NCI-H187 (cell line): Measurements from ENCODE around the gene EGFL7.

Experiments
- DNase-seq, 2 experiments: peaks; one replicate each; lab custom pipeline; 2025; lab: John Stamatoyannopoulos, UW

The EGFL7 gene

GRCh38 chr9:136686794-136687711 is 24.3 kb downstream of the EGFL7 start, which contains the start of gene AGPAT2:
Gene AGPAT2, minus strand, starts transcription at chr9:136687457. Its CDS starts 100 bp downstream, at chr9:136687357.
- DNase-seq: no peak

DNA sequence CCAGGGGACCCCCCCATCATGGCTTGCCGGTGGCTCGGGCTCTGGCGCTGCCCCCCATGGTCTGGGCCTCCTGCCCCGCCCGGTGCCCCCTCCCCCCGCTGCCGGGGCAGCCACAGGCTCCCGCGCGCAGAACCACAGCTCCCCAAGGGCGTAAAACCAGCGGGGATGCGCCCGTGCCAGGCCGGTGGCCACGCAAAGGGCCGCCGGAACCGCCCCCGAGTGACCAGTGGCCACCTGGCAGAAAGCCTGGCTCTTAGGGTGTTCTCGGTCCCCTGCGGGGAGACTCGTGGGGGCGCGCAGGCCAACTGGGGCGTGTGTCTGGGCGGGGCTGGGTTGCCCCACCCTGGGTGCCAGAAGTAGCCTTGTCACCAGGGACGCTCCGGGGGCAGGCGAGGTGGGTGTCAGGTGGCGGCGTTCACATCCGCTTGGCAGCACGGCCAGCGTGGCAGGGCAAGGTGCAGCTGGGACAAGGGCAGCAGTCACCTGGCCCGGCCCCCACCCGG is 25.1 kb downstream of the EGFL7 start:
- DNase-seq: no peak

DNA sequence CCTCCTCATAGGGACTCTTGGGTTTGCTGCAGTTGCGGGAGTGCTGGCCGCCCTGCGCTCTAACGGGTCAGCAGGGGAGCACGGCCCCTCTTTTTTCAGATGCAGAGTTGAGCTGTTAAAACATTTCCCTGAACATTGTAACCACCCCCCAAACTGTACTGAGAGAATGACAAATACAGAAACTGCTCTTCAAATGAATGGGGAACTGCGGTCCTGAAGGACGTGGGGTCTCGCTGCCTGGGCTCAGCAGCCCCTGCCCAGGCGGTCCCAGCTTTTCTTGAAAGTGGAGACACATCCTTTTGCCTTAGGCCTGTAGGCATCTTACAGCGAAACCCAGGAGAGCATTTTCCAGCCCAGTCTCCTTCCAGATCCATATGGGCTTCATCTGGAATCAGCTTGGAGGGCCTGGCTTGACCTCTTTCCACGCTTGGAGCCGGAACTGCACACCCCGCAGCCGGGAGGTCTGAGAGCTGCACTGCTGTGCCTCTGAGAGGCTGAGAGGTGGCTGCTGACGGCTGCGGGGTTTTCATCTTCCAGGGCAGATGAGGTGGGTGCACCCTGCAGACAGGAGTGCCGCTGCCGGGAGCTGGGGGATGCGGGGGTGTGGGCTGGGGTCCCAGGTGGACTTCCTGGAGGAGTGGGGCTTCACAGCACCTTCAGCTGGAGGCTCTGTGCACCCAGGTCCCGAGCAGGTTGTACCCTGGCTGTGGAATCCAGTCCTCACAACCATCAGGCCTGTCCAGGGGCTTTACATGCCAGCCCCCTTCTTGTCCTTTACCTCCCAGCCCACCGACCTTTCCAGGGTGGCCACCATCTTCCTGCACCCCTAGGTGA is 25.8 kb downstream of the EGFL7 start:
- DNase-seq: no peak

DNA sequence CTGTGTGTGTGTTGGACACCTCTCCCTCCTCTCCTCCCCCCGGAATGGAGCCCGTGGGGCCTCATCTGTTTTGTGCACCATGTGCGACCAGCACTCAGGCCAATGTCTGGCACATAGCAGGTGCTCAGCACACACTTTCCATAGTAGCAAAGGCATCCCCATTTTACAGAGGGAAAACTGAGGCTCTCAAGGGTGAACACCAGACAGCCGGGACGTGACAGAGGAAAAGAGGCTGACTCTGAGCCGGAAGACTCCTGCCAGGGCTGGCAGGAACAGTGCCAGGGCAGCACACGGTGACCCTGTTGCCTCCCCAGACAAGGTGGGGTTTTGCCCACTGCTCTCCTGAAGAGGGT is 26.4 kb downstream of the EGFL7 start:
- no peak for DNase-seq

DNA sequence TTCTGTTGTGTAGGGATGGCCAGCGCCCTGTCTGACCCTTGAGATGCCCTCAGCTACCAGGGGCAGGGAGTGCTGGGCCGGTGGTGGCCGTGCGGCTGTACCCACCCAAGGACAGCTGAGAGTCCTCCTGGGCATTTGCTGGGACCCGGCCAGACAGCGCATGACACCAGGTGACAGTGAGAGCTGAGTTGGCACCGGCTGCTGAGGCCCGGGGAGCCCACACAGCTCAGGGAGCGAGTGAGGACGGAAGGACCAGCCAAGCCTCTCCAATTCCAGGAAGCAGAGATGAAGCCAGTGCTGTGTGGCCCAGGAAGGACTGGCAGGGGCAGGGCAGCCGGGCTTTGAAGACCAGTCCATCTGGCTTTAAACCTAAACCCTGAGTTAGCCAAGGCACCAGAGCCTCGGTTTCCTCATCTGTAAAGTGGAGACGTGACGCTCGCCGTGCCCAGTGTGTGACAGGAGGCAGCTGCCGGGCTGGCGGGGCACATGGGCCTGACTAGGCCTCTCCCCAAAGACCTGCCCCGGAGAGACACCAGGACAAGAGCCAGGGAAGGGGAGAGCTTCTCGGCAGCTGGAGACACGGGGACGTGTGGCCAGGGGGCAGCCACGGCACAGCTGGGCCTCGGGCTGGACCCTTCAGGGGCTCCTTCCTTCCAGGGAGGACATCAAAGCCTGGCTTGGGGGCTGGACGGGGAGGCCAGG is 27.5 kb downstream of the EGFL7 start:
- DNase-seq: no peak

GRCh38 chr9:136690806-136691261 is 28.1 kb downstream of the EGFL7 start:
- DNase-seq: no peak

- DNase-seq: no peak
Measured at GRCh38 chr9:136691316-136692184, 28.8 kb downstream of the EGFL7 start.

DNA sequence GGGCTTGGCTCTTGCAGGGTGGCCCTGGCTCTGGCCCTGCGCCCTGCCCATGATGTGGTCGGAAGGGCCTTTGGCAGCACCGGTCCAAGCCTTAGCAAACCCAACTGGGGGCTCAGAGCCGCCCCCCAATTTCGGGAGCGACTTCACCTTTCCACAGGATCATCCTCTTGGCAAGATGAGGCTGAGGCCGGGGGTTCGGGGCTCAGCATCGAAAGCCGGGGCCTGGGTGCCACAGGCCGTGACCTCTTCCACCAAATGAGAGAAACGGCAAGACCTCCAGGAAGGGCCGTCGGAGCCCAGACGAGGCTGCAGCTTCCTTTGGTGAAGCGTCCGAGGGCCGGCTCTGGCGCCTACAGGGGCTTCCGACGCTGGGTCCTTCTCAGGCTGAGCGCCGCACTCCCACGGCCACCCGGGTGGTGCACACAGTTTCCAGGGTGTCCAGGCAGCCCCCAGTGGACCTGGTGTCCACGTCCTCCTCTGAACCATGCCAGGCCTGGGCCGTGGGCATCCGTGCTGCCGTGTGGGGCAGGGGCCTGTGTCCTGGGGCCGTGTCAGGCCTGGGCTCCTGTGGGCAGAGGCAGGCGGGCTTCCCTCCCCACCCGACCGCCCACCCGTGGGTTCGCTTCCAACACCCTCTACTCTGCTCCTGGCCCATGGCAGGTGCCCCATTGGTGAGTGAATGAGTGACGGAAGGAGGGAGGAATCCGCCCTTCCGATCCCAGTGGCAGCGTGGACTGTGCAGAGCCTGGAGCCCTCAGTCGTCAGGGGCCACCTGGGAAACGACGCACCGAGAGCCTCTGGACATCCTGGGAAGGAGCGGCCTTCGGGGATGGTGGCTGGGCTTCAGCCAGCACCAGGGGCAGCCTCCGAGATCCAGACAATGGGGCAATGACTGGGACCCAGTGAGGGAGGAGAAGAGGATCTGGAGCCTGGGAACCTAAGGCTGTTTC is 29.7 kb downstream of the EGFL7 start:
- DNase-seq: no peak

GRCh38 chr9:136693135-136693489 is 30.4 kb downstream of the EGFL7 start:
- no peak for DNase-seq

DNA sequence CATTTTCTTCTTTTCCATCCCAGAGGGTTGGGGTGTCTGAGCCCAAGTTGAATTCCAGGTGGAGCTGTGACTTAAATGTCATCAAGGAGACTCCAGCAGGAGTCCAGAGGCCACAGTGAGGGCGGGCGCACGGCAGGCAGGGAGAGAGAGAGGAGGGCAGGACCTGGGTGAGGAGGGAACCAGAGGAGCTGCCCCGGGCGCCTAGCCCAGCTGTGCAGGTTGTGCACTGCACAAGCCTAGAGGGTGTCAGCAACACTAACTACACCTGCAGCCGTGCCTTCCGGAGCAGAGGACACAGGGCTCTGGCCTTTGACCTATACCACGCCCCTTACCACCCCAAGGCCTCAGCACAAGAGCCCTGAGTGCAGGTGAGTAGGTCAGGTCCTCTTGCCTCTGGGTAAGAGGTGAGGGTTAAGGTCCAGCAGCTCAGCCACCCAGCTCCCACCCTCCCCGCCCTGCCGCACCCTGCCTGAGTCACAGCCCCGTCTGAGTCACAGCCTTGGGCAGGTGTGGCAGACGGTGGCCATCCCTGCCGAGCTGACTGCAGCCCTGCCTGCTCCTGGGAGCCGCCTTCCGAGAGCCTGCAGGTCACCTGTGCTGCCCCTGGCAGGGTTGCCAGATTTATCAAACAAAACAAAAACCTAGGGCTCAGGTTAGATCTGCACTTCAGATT is 30.9 kb downstream of the EGFL7 start:
- DNase-seq: no peak

- no peak for DNase-seq
Measured at GRCh38 chr9:136694163-136694871, 31.6 kb downstream of the EGFL7 start.

- no peak for DNase-seq
Measured at GRCh38 chr9:136694872-136695247, 32.1 kb downstream of the EGFL7 start.

DNA sequence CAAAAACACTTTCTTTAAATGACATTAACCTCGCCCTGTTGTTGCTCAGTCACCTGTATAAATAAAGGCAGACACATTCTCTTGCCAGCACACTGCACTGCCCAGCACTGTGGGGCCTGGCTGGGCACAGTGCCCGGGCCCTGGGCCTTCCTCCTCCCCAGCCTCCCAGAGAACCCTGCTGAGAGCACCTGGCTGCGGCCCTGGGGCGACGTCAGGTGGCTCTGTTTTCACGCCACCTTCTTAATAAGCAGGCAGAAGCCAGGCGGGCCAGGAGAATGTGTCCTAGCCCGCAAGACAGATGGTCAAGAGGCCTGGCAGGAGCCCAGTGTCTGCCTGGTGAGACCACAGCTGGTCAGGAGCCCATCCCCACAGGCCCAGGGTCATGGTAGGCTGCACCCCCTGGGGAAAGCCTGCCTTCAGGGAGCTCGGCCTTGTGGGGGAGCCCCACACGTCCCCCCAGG is 32.7 kb downstream of the EGFL7 start:
- no peak for DNase-seq

- no peak for DNase-seq
Measured at GRCh38 chr9:136695955-136696354, 33.2 kb downstream of the EGFL7 start.

DNA sequence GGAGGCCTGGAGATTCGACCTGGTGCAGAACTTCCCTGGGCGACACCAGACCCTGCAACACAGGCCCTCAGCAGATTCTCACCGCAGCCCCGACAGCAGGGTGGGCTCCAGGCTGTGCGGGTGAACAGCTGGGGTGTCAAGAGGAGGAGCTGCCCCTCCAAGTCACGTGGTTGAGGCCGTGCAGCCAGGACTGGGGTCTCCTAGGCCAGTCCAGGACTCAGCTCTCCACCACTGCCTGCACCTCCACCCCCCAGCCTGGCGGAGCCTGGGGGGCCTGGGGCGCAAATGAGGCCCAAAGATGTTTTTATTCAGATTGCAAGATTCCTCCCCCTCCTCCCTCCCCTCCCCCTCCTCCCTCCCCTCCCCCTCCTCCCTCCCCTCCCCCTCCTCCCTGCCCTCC is 33.8 kb downstream of the EGFL7 start:
- no peak for DNase-seq

DNA sequence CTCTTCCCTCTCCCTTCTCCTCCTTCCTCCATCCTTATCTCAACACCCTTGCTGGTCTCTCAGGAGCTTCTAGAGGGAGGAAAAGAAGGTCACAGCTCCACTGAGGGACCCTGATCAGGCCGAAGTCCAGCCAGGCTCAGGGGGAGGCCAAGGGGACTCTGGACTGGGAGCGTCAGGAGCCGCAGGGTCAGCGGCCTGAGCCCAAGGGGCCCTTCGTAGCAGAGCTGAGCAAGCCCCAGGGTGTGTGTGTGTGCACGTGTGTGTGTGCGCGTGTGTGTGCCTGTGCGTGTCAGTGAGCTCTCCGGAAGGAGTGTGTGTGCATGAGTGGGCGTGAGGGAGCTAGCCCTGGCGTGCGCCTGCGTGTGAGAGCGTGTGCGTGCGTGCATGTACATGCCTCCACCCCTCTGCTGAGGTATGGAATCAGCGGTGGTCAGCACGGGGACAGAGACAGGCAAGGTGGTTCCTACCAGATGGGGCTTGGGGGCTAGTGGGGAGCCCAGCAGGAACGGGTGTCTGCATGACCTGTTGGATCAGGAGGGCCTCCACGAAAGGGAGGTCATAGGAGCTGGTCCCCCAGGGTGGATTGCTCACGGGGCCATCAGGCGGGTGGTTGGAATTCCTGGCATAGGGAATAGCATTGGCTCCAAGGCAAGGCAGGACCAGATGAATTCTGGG is 34.6 kb downstream of the EGFL7 start:
- DNase-seq: no peak

DNA sequence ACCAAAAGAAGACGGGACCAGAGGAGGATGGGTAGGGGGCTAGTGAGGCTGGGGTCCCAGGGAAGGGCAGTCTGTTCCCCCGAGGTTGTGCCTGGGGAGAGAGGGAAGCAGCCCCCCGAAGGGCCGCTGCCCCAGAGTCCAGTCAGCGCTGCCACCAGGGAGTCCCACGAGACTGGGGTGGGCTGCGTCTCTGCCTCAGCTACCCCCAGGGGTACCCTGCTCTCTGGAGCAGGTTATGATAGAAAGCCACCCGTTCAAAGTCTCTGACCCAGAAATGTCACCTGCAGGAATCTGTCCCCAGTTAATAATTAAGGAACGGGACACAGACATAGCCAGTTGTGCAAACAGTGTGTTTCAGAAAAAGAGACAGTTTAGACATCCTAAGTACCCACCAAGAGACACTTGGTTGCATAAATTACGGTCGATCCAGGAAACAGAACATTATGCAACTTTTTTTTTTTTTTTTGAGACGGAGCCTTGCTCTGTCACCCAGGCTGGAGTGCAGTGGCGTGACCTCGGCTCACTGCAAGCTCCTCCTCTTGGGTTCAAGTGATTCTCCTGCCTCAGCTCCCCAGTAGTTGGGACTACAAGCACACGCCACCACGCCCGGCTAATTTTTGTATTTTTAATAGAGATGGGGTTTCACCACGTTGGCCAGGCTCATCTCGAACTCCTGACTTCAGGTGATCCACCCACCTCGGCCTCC is 35.3 kb downstream of the EGFL7 start:
- DNase-seq: no peak
